Sigmoid colon (tissue), 4 donors: Measurements from ENCODE around the gene CDIP1.

Experiments used
- POLR2A ChIP-seq, 2 donors: fragments of 450-650 bp; IDR thresholded peaks; one replicate each; pipeline ENCODE4 v1.6.1; 2016; ENCODE audit warnings: antibody characterized with exemption in 2 of 2, mild to moderate bottlenecking in 2 of 2, moderate library complexity in 2 of 2
- POLR2AphosphoS5 ChIP-seq, 4 donors: sonication (generic); formaldehyde crosslinking; IDR thresholded peaks; one replicate each; pipeline ENCODE4 v1.6.1; 2017; ENCODE audit warnings: antibody characterized with exemption in 4 of 4
- TF ChIP-seq, protein P1 (sequence below), 4 experiments: fragments of 450-650 bp in 3 of 4; fragments of 200-600 bp in 1 of 4; IDR thresholded peaks; one replicate each; pipeline ENCODE4 v1.5.1; 2016 to 2019; ENCODE audit warnings: antibody characterized with exemption in 4 of 4, mild to moderate bottlenecking in 3 of 4, moderate library complexity in 2 of 4

DNA sequence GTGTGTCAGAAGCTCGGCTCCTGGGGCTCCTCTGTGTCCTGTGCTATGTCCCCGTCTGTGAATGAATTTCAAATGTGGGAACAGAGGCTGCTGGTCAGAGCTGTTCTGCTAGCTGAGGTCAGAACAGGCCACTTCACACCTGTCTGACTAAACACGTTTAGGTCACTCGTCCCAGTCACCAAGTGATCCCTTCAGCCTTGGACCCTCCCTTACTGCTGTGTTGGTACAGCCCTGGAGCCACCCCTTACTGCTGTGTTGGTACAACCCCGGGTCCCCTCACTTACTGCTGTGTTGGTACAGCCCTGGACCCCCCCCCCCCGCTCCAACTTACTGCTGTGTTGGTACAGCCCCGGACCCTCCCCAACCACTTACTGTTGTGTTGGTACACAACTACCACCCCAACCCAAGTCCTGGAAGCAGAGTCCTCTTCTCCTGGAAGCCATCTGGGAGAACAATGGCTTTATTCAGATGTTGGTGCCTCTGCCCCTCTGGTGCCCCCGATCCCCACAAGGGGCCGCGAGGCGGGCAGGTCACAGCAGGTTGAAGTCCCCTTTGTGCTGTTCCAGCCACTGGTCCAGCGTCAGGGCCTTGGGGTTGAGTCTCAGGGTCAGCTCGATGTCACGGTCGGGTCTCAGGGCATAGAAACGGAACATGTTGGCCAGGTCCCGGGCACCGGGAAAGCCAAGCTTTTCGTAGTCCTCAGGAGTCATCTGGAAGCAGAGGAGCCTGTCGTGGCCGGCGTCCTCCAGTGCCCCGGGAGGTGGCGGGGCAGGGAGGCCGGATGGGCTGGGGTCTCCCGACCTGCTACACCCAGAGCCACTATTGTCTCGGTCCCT lies 77.1 kb downstream of the CDIP1 start:
- TF ChIP-seq POLR2AphosphoS5 (IDR thresholded peaks at IDR 0.05) (no peak), POLR2A (IDR thresholded peaks at IDR 0.05) (no peak)
- TF ChIP-seq, protein P1, sequence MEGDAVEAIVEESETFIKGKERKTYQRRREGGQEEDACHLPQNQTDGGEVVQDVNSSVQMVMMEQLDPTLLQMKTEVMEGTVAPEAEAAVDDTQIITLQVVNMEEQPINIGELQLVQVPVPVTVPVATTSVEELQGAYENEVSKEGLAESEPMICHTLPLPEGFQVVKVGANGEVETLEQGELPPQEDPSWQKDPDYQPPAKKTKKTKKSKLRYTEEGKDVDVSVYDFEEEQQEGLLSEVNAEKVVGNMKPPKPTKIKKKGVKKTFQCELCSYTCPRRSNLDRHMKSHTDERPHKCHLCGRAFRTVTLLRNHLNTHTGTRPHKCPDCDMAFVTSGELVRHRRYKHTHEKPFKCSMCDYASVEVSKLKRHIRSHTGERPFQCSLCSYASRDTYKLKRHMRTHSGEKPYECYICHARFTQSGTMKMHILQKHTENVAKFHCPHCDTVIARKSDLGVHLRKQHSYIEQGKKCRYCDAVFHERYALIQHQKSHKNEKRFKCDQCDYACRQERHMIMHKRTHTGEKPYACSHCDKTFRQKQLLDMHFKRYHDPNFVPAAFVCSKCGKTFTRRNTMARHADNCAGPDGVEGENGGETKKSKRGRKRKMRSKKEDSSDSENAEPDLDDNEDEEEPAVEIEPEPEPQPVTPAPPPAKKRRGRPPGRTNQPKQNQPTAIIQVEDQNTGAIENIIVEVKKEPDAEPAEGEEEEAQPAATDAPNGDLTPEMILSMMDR (IDR thresholded peaks at IDR 0.05): no peak
